CD14-positive monocyte (primary cell): ENCODE measurements around the gene DSCAML1. TPM values are rescaled to one million over a fixed set of nuclear protein-coding genes. Genes with fewer than 3 reads are reported as not detected.

Experiments
- DNase-seq, 3 donors: peaks; one replicate each; pipeline ENCODE4 v3.0.0-alpha.2; 2011 to 2022
- H2AFZ ChIP-seq: 2 replicates; pipeline ENCODE4 v1.6.0; 2012; ENCODE audit warnings: mild to moderate bottlenecking, low read depth, low read length, inconsistent platforms; ENCODE audit not compliant: insufficient read depth, poor library complexity, severe bottlenecking
- H3K27ac ChIP-seq, 2 donors: 1 replicate in 1 of 2; 2 replicates in 1 of 2; pipeline ENCODE4 v1.5.1; 2012 to 2013; ENCODE audit warnings: low read length in 2 of 2, control low read depth in 1 of 2, inconsistent platforms in 1 of 2, low read depth in 1 of 2, mild to moderate bottlenecking in 1 of 2
- H3K27me3 ChIP-seq, 2 donors: one replicate each; pipeline versions ENCODE4 v1.6.0 to v1.6.1; 2011 to 2013; ENCODE audit warnings: low read length in 2 of 2; ENCODE audit not compliant: control insufficient read depth in 2 of 2, insufficient read depth in 2 of 2
- H3K36me3 ChIP-seq, 2 donors: replicated peaks in 1 of 2; 1 replicate in 1 of 2; 2 replicates in 1 of 2; pipeline versions ENCODE4 v1.5.1 to v1.6.1; 2012 to 2013; ENCODE audit warnings: low read length in 2 of 2, control low read depth in 1 of 2, inconsistent platforms in 1 of 2, mild to moderate bottlenecking in 1 of 2; ENCODE audit not compliant: insufficient read depth in 2 of 2, control insufficient read depth in 1 of 2
- H3K4me1 ChIP-seq, 2 donors: 1 replicate in 1 of 2; 2 replicates in 1 of 2; pipeline versions ENCODE4 v1.5.1 to v1.6.1; 2012 to 2013; ENCODE audit warnings: low read length in 2 of 2, control low read depth in 1 of 2, inconsistent platforms in 1 of 2, mild to moderate bottlenecking in 1 of 2, moderate library complexity in 1 of 2; ENCODE audit not compliant: insufficient read depth in 2 of 2, control insufficient read depth in 1 of 2
- H3K4me2 ChIP-seq: replicated peaks from 2 replicates; pipeline ENCODE3; 2012; ENCODE audit warnings: low read length, moderate library complexity, mild to moderate bottlenecking; ENCODE audit not compliant: poor library complexity, severe bottlenecking; ENCODE audit errors: extremely low read depth
- H3K4me3 ChIP-seq, 3 experiments: fragments of 200-600 bp in 1 of 3; sonication (generic) in 1 of 3; replicated peaks in 1 of 3; 1 replicate in 2 of 3; 2 replicates in 1 of 3; pipeline ENCODE4 v1.5.1; 2011 to 2013; ENCODE audit warnings: low read length in 3 of 3, mild to moderate bottlenecking in 3 of 3, control low read depth in 2 of 3, low read depth in 2 of 3, inconsistent platforms in 1 of 3, moderate library complexity in 1 of 3
- H3K79me2 ChIP-seq: 2 replicates; pipeline ENCODE4 v1.6.0; 2012; ENCODE audit warnings: mild to moderate bottlenecking, control low read depth, inconsistent platforms, low read length, moderate library complexity; ENCODE audit not compliant: insufficient read depth
- H3K9ac ChIP-seq: 2 replicates; pipeline ENCODE4 v1.6.0; 2017; ENCODE audit warnings: low read length, mild to moderate bottlenecking; ENCODE audit not compliant: insufficient read depth, poor library complexity, severe bottlenecking
- H3K9me3 ChIP-seq, 2 donors: replicated peaks in 1 of 2; 1 replicate in 1 of 2; 2 replicates in 1 of 2; pipeline versions ENCODE4 v1.5.1 to v1.6.1; 2012 to 2013; ENCODE audit warnings: low read length in 2 of 2, control low read depth in 1 of 2; ENCODE audit not compliant: control insufficient read depth in 1 of 2, insufficient read depth in 1 of 2
- H4K20me1 ChIP-seq: 2 replicates; pipeline ENCODE4 v1.6.0; 2012; ENCODE audit warnings: mild to moderate bottlenecking, low read length, control low read depth, moderate library complexity; ENCODE audit not compliant: insufficient read depth
- H3K27ac Mint-ChIP-seq, 7 donors: one replicate each; pipeline ENCODE4 v1.8.0; 2020; ENCODE audit warnings: mild to moderate bottlenecking in 7 of 7, mixed read lengths in 7 of 7, moderate library complexity in 6 of 7, inconsistent platforms in 2 of 7
- H3K27me3 Mint-ChIP-seq, 3 donors: one replicate each; pipeline ENCODE4 v1.8.0; 2021 to 2022; ENCODE audit warnings: low read depth in 3 of 3, mild to moderate bottlenecking in 3 of 3, mixed read lengths in 3 of 3, moderate library complexity in 3 of 3, inconsistent platforms in 1 of 3
- H3K36me3 Mint-ChIP-seq, 2 donors: one replicate each; pipeline ENCODE4 v1.8.0; 2020; ENCODE audit warnings: mixed read lengths in 2 of 2, inconsistent platforms in 1 of 2, mild to moderate bottlenecking in 1 of 2
- H3K4me1 Mint-ChIP-seq: one replicate; pipeline ENCODE4 v1.8.0; 2020; ENCODE audit warnings: mild to moderate bottlenecking, mixed read lengths
- H3K4me3 Mint-ChIP-seq, 2 donors: one replicate each; pipeline ENCODE4 v1.8.0; 2020; ENCODE audit warnings: mild to moderate bottlenecking in 2 of 2, mixed read lengths in 2 of 2, moderate library complexity in 1 of 2
- H3K9me3 Mint-ChIP-seq, 7 donors: one replicate each; pipeline ENCODE4 v1.8.0; 2020 to 2022; ENCODE audit warnings: mixed read lengths in 7 of 7, mild to moderate bottlenecking in 6 of 7, moderate library complexity in 6 of 7, inconsistent platforms in 2 of 7
- WGBS: methylation state at CpG from one replicate; pipeline ENCODE4 v1.1.5; 2013; ENCODE audit warnings: missing lambda C conversion rate; ENCODE audit not compliant: insufficient coverage; 5-methylcytosine and 5-hydroxymethylcytosine counted together
- intact Hi-C, 2 donors: fragments of 100-400 bp; cut with micrococcal nuclease; formaldehyde crosslinking; loops; one replicate each; pipeline versions ENCODE4 v1.15.0 to v1.15.1; 2023
- polyA plus RNA-seq, 3 donors: library from polyadenylated mRNA; depleted of rRNA in 1 of 3; unstranded in 2 of 3; stranded (reverse) in 1 of 3; fragments of 300-500 nt in 2 of 3; fragments of >200 nt in 1 of 3; fragmentation: Illumina TruSeq in 2 of 3; gene quantifications; 1 replicate in 2 of 3; 2 replicates in 1 of 3; pipeline ENCODE4 v1.2.3, GENCODE V29; 2012 to 2021
- TF ChIP-seq, protein P1 (sequence below): fragments of 200-600 bp; IDR thresholded peaks from one replicate; pipeline ENCODE4 v1.8.0; 2022; ENCODE audit warnings: antibody characterized with exemption, mild to moderate bottlenecking

The DSCAML1 gene
- polyA plus RNA-seq, 3 donors = not detected

DNA sequence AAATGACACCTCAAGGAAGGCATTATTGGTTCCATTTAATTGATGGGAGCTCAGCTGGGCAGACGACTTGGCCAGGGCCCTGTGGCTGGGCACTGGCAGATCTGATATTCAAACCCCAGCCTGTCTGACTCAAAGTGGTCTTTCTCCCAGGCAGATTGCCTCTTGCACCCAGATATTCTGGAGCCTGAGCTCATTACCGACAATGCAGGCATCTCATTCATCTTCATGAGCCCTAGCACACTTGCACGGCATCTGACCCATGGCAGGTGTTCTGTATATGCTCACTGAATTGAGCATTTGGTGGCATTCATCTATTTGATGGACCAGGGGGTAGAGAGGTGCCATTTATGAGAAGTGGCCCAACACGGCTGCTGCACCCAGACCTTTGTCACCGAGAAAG lies 193.1 kb downstream of the DSCAML1 start:
- DNase-seq = no peak
- 100% methylated on average over 5 of the region's 5 CpGs for WGBS
- Mint-ChIP-seq H3K27ac (no peak overlapping the region), H3K4me1 (no peaks in the 10 kb centered on the region), H3K4me3 (no peak overlapping the region), H3K27me3 (peaks cover 9 to 24% (median 16%) of the 10 kb centered on the region in 3 donors), H3K9me3 (no peaks in the 10 kb centered on the region), H3K36me3 (no peaks in the 10 kb centered on the region)
- Histone ChIP-seq H3K79me2 (no peaks in the 10 kb centered on the region), H3K9me3 (no peaks in the 10 kb centered on the region), H3K27me3 (peaks cover 0 to 7% of the 10 kb centered on the region in 2 donors), H3K4me2 (no peak overlapping the region), H2AFZ (no peak overlapping the region), H3K27ac (no peak overlapping the region), H4K20me1 (no peaks in the 10 kb centered on the region), H3K4me1 (no peaks in the 10 kb centered on the region), H3K9ac (no peak overlapping the region), H3K4me3 (no peak overlapping the region), H3K36me3 (no peaks in the 10 kb centered on the region)
- TF ChIP-seq, protein P1, sequence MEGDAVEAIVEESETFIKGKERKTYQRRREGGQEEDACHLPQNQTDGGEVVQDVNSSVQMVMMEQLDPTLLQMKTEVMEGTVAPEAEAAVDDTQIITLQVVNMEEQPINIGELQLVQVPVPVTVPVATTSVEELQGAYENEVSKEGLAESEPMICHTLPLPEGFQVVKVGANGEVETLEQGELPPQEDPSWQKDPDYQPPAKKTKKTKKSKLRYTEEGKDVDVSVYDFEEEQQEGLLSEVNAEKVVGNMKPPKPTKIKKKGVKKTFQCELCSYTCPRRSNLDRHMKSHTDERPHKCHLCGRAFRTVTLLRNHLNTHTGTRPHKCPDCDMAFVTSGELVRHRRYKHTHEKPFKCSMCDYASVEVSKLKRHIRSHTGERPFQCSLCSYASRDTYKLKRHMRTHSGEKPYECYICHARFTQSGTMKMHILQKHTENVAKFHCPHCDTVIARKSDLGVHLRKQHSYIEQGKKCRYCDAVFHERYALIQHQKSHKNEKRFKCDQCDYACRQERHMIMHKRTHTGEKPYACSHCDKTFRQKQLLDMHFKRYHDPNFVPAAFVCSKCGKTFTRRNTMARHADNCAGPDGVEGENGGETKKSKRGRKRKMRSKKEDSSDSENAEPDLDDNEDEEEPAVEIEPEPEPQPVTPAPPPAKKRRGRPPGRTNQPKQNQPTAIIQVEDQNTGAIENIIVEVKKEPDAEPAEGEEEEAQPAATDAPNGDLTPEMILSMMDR = no peak
- intact Hi-C loops = no loop called here

DNA sequence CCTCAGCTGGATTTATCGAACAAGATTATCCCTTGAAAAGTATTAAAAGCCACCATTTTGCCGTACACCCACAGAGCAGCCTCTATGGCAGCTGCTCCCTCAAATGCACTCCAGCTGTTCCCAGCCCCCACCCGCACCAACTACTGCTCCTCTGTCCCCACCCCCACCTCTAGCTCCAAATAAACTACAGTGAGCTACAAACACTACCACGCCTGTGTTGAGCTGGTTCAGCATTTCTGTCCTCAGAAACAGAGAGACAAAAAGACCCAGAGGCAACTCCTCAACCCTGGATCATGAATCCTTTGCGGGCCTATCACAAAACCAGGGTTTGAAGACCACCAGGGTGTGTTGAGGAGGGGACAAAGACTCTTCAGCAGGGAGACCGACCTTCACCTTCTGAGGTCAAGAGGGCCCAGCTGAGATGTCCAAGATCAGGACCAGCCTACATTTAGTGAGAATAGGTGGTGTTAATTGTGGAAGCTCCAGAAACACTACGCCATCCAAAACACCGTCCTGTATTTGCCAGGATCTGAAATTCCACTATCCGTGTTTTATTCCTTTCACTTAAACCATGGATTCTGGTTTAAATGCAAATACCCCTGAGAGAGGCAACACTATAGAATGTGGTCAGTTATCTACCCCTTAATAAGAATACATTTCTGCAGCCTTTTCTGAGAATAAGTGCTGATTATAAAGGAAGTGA lies 195.9 kb downstream of the DSCAML1 start:
- H3K9me3 ChIP-seq = no peaks in the 10 kb centered on the region
- H3K79me2 ChIP-seq = no peaks in the 10 kb centered on the region
- no peak overlapping the region for H3K27ac Mint-ChIP-seq
- no peaks in the 10 kb centered on the region for H3K4me1 Mint-ChIP-seq
- no peak overlapping the region for H3K4me2 ChIP-seq
- H3K9ac ChIP-seq = no peak overlapping the region
- WGBS = 100% methylated on average over 5 of the region's 9 CpGs
- no peak for DNase-seq
- H3K27me3 Mint-ChIP-seq = peaks cover 8 to 23% (median 23%) of the 10 kb centered on the region in 3 donors
- no peak overlapping the region for H2AFZ ChIP-seq
- no peaks in the 10 kb centered on the region for H3K4me1 ChIP-seq
- peaks cover 0 to 12% of the 10 kb centered on the region in 2 donors for H3K27me3 ChIP-seq
- TF ChIP-seq, protein P1 = no peak
- H3K4me3 Mint-ChIP-seq = peak overlapping the region in 1 of 2 donors; percentile 23
- no peak overlapping the region for H3K4me3 ChIP-seq
- H3K9me3 Mint-ChIP-seq = peaks cover 0 to 1% (median 0%) of the 10 kb centered on the region in 7 donors
- H3K36me3 ChIP-seq = no peaks in the 10 kb centered on the region
- intact Hi-C loops = no loop called here
- H4K20me1 ChIP-seq = no peaks in the 10 kb centered on the region
- H3K27ac ChIP-seq = no peak overlapping the region
- H3K36me3 Mint-ChIP-seq = no peaks in the 10 kb centered on the region
